Measurements from ENCODE around the gene GPC5. TPM values are rescaled to one million over a fixed set of nuclear protein-coding genes. Genes with fewer than 3 reads are reported as not detected.

The GPC5 gene
- polyA plus RNA-seq, 1 experiment: not detected

- ChIA-PET POLR2A (no interaction called here), CTCF (no interaction called here)
- no peak for DNase-seq (ENCODE audit: low read depth)
- Histone ChIP-seq H3K27me3 (ENCODE audit: control insufficient read depth, insufficient read depth, low read length) (no peaks in the 10 kb centered on the region), H3K4me3 (ENCODE audit: low read depth, low read length) (no peak overlapping the region), H3K36me3 (ENCODE audit: control insufficient read depth, insufficient read depth, low read length) (no peaks in the 10 kb centered on the region)
- no peak for TF ChIP-seq CTCF (IDR thresholded peaks at IDR 0.05; ENCODE audit: insufficient read depth, low read depth, low read length)
These were observed 118.4 kb downstream of the GPC5 start for GRCh38 chr13:91516799-91517198.

GRCh38 chr13:91520952-91521351, 122.5 kb downstream of the GPC5 start:
- CTCF ChIA-PET: no interaction called here
- no peaks in the 10 kb centered on the region for H3K36me3 ChIP-seq (ENCODE audit: control insufficient read depth, insufficient read depth, low read length)
- no peak overlapping the region for H3K4me3 ChIP-seq (ENCODE audit: low read depth, low read length)
- H3K27me3 ChIP-seq (ENCODE audit: control insufficient read depth, insufficient read depth, low read length): no peaks in the 10 kb centered on the region
- DNase-seq (ENCODE audit: low read depth): no peak
- no peak for TF ChIP-seq CTCF (IDR thresholded peaks at IDR 0.05; ENCODE audit: insufficient read depth, low read depth, low read length)
- POLR2A ChIA-PET: no interaction called here

GRCh38 chr13:91523116-91523515, 124.7 kb downstream of the GPC5 start:
- no peaks in the 10 kb centered on the region for H3K27me3 ChIP-seq (ENCODE audit: control insufficient read depth, insufficient read depth, low read length)
- H3K4me3 ChIP-seq (ENCODE audit: low read depth, low read length): no peak overlapping the region
- H3K36me3 ChIP-seq (ENCODE audit: control insufficient read depth, insufficient read depth, low read length): no peaks in the 10 kb centered on the region
- no peak for TF ChIP-seq CTCF (IDR thresholded peaks at IDR 0.05; ENCODE audit: insufficient read depth, low read depth, low read length)
- ChIA-PET CTCF (no interaction called here), POLR2A (no interaction called here)
- no peak for DNase-seq (ENCODE audit: low read depth)

- CTCF ChIA-PET: no interaction called here
These were observed 128.2 kb downstream of the GPC5 start for GRCh38 chr13:91526543-91527033.

GRCh38 chr13:91529739-91530482, 131.5 kb downstream of the GPC5 start:
- no peak for TF ChIP-seq CTCF (IDR thresholded peaks at IDR 0.05; ENCODE audit: insufficient read depth, low read depth, low read length)
- H3K27me3 ChIP-seq (ENCODE audit: control insufficient read depth, insufficient read depth, low read length): no peaks in the 10 kb centered on the region
- no peak for DNase-seq (ENCODE audit: low read depth)
- no peaks in the 10 kb centered on the region for H3K36me3 ChIP-seq (ENCODE audit: control insufficient read depth, insufficient read depth, low read length)
- ChIA-PET POLR2A (no interaction called here), CTCF (no interaction called here)
- H3K4me3 ChIP-seq (ENCODE audit: low read depth, low read length): no peak overlapping the region

More at GRCh38 chr13:91526543-91527033, 128.2 kb downstream of the GPC5 start:
- H3K27me3 ChIP-seq (ENCODE audit: control insufficient read depth, insufficient read depth, low read length): no peaks in the 10 kb centered on the region
- no peak for DNase-seq (ENCODE audit: low read depth)
- no peak overlapping the region for H3K4me3 ChIP-seq (ENCODE audit: low read depth, low read length)
- TF ChIP-seq CTCF (IDR thresholded peaks at IDR 0.05; ENCODE audit: insufficient read depth, low read depth, low read length): no peak
- no peaks in the 10 kb centered on the region for H3K36me3 ChIP-seq (ENCODE audit: control insufficient read depth, insufficient read depth, low read length)
- POLR2A ChIA-PET: no interaction called here
